GM19463 (cell line): ENCODE measurements around the gene TCEA3.

Experiments used
- ATAC-seq: cut with Tn5 transposase; IDR thresholded peaks from one replicate; pipeline ENCODE4 v1.9.1; 2021; ENCODE audit warnings: mild to moderate bottlenecking, moderate library complexity; ENCODE audit not compliant: unreplicated experiment

TCEA3 gene

DNA sequence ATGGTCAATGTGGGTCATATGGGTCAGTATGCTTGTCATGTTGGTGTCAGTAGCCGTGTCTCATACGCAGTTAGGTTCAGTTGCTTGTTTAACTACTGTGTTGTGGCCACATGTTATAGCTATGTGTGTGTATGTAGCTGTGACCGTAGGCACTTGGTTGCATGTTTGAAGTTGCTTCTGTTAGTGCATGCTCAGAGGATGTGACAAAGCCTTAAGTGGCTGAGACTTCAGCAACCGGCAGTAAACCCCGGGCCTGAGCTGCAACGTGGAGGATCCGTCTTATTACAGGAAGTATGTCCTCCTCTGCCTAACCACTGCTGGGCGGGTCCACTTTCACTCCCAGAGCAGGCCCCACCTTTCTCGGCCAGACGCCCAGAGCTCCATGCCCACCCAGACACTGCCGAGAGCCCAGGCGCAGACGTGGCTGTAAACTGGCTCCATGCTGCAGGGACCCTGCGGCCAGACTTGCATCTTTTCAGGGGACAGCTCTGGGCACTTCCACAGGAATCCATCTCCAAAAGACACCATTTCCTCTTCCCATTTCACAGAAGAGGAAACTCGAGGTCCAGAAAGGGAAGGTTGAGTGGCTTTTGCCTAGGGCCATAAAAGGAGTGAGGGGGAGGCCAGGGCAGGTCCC is 2.2 kb downstream of the TCEA3 start:
- ATAC-seq, result no peak

GRCh38 chr1:23421753-23422240 is 2.8 kb downstream of the TCEA3 start:
- ATAC-seq, result no peak

DNA sequence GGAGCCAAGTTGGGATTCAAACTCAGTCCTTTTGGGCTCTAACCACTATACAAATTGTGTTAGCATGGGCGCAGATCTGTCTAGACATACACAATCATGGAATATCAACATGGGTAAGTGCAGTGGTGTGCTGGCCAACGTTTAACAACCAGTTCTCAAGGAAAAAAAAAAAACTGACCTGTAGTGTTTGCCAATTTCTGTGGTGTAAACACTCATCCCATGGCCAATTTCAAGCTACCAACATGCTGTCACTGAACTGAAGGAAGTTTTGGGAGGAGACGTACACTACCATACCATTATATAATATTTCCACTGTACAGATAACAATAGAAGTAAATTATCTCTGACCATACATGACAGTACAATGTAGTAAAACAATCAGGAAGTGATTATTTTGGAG is 3.2 kb downstream of the TCEA3 start:
- ATAC-seq, result no peak

GRCh38 chr1:23420778-23421177 is 3.8 kb downstream of the TCEA3 start:
- ATAC-seq, result no peak

DNA sequence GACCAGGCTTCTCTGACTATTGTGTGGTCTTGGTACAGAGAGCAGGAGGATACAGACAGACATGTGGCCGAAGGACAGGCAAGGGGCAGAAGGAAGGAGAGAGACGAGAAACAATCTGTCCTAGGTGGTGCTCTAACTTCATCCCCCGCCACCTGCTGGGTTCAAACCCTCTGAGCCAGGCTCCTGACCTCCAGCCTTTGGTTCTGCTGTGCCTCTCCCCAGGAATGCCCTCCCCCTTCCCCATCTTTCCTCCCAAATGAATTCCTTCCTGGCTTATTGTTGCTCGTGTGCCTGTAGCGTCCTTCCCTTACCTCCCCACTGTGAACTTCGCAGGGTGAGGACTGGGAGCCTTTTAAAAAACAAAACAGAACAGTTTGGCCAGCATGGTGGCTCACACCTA is 5.4 kb downstream of the TCEA3 start:
- no peak for ATAC-seq

GRCh38 chr1:23417570-23417969 is 7.0 kb downstream of the TCEA3 start:
- ATAC-seq, result no peak

- ATAC-seq, result no peak
Measured at GRCh38 chr1:23416964-23417363, 7.6 kb downstream of the TCEA3 start.

DNA sequence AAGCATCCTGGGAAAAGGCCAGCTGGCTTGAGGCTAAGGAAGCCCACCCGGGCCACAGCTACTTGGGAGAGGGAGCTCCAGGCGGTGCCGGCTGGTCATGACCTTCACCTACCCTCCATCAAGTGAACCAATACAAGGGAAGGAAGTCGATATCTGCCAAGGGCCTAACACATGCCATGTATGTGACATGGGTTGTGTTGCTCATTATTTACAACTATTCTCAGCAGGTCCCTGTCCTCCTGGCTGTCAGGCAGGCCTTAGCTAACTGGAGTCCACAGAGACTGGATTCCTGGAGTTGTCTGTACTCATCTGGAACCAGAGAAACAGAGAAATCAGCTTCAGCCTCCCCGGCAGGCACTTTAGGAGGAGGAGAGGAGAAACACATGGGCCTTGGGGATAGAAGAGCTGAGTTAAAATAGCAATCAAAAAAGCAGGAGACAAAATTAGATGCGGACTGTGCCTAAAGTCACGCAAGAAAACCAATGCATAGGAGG is 15.7 kb downstream of the TCEA3 start:
- ATAC-seq, result no peak

GRCh38 chr1:23407016-23407630 is 17.4 kb downstream of the TCEA3 start:
- ATAC-seq, result no peak

DNA sequence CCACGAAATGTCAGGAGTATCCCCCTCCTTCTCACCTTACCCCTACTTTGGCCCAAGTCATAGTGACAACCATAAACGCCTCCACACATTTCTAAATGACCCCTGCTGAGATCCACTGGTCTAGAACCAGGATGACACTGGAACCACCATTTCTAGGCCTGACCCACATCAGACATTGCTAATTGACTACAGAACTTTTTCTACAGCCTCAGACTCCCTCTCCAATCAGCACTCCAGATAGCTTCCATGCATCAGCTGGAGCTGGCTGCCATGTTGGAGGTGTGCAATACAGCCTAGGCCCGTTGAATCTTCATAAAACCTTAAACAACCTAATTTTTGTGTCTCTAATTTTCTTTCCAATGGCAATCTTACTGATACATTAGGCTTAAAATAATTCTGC is 18.6 kb downstream of the TCEA3 start:
- no peak for ATAC-seq

DNA sequence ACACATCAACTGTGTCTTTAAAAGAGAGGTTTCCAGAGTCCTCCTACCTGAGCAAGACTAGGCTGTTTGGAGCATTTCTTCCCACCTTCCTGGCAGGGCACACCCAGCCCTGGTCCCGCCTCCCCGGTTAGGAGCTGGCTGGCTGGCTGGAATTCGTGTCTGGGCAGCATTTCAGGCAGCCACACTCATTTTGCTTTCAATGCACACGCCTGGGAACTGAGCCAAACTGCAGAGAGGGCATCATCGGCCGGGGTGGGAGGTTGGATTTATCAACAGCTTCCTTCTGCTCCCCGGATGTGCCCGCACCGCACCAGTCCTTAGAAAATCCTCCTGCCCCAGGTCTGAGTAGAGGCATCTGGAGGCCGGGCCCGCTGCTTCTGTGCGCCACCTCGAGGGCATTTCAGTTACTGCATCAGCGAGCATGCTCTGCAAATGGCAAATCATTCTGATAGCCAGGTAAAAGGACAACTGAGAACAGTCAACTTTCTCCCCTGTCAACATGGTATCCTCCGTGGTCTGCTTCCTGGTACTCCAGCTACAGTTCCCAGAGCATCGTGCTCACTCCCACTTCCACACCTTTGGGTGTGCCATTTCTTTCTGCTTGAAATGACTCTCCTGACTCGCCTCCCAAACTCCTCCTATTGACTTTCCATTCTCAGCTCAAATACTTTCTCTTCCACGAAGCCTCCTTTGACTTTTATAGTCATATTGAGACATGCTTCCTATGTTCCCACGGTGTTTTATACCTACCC is 20.6 kb downstream of the TCEA3 start:
- ATAC-seq, result no peak

- ATAC-seq, result no peak
Measured at GRCh38 chr1:23403355-23403734, 21.2 kb downstream of the TCEA3 start.

- ATAC-seq, result no peak
Measured at GRCh38 chr1:23403038-23403336, 21.6 kb downstream of the TCEA3 start.

DNA sequence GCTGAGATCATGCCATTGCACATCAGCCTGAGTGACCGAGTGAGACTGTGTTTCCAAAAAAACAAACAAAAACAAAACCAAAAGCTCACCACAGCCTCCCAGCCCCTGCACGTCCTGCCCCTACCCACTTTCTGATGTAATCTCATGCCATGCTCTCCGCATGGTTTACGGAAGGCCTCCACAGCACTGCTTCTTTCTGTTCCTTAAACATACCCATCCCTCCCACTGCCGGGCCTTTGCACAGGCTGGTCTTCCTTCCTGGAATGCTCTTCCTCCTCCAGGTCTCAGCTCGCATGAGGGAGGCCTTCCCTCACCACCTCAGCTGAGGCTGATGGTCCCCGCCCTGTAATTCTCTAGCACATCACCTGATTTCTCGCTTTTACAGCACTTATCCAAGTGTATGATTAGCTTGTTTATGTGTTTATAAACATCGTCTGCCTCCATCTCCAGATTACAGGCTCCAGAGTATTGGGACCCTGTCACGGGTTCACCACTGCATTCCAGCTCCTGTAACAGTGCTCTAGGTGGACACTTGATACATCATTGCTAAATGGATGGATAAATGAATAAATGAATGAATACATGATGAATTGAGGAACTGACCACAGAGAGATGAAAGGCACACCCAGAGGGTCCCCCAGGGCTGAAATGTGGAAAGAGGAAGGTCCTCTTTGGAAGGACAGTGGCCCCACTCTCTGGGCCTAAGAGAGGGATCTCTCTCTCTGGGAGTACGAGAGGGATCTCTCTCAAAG is 22.1 kb downstream of the TCEA3 start:
- ATAC-seq, result no peak

DNA sequence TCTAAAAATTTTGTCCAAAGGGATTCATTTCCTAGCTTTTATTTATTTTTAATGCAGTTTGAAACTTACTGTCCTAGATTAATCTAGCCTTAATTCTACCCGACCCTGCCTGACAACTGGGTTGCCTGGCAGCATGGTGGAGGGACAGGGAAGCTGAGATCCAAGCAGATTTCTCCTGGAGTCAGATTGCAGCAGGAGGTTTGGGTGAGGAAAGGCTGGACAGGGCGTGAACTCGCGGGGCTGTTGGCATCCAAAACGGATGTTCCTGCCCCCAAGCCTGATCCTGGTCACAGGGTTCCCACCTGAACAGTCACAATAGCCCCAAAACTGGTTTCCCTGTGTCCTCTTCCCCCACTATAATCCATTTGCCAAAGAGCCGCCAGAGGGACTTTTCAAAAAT is 23.2 kb downstream of the TCEA3 start:
- no peak for ATAC-seq

DNA sequence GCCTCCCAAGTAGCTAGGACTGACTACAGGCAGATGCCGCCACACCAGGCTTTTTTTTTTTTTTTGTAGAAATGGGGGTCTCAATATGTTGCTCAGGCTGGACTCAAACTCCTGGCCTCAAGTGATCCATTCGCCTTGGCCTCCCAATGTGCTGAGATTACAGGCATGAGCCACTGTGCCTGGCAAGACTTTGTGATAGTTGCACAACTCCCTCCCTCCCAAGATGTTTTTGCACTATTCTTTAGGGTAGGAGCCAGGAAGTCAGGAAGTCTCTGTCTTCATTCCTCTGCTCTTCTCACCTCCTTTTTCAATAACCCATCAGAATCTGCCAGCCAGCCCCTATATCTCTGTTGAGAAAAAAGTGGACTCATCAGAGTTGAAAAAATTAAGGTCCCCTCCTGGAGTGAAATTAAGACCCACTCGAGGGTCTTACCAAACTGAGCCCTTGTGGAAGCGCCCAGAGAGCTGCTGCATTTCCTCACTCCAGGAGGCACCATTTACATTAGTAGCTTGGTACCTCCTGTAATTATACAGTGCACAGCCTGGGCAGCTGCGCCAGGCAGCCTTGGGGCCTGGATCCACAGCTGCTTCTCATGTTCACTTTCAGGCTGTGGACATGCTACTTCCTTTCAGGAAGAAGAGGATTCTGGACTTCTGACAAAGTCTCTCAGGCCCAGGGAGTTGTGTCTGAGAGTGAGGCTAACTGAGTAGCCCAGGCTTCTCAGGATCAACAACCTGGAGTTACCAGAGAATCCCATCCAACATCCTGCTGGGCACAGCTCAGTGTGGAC is 24.0 kb downstream of the TCEA3 start:
- ATAC-seq, result no peak

GRCh38 chr1:23399229-23399628 is 25.3 kb downstream of the TCEA3 start:
- no peak for ATAC-seq

DNA sequence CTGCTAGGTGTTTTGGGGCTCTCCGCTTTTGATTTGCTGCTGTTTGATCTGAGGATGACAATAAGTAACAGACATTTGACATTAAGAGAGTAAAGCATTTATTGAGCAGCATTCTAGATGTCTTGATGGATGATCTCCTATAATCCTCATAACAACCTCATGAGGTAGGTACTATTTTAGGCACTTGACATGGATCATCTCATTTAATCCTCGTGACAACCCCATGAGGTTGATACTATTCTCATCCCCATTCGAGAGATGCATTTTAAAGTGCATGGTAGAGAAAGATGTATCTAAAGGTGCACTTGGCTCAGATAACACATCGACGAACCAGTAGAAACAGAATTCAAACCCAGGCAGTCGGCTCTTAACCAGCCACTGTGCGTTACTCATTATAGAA is 26.6 kb downstream of the TCEA3 start:
- ATAC-seq, result no peak

- ATAC-seq, result no peak
Measured at GRCh38 chr1:23396380-23396779, 28.2 kb downstream of the TCEA3 start.

DNA sequence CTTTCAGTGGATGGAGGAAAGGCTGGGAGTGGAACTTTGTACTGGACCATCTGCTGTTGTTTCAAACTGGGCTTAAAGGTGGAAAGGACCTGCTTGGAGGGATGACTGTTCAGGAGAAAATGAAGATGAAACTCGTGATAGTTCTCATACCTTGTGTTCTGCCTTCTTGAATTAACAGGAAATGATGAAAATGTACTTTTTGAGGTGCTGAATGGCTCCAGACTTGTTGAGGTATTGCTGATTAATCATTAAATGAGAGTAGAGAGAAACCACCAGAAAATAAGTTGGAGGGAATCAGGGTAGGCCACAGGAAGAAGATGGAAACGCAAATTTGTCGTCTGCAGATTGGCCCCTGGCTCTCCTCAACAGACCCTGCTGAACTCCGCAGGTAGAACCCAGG is 28.7 kb downstream of the TCEA3 start:
- ATAC-seq, result no peak
